ENCODE measurements around the gene KIF1B.
"Not testable (repeated sequence)": the region's sequence is repeated elsewhere in the genome, so short reads cannot be mapped to it uniquely, and the experiment has no call there.

The KIF1B gene

DNA sequence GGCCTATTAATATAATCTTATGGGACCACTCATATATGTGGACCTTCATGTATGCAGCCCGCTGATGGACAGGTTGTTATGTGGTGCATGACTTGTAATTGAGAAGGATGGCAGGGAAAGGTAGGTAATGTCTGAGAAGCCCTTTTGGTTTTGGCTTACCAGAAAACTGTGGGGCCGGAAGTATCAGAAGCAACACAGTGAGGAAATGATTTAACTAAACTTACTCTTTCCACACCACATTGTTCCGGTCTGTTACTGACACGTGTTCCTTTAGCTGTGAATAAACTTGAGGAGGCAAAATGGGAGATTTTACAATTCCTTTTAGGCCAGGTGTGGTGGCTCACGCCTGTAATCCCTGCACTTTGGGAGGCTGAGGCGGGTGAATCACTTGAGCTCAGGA lies 32.4 kb downstream of the KIF1B start:
- Histone ChIP-seq H3K4me1 (ENCODE audit: control insufficient read depth, insufficient read depth, low read length) (no peaks in the 10 kb centered on the region), H3K9ac (ENCODE audit: low read depth, low read length) (no peak overlapping the region)

DNA sequence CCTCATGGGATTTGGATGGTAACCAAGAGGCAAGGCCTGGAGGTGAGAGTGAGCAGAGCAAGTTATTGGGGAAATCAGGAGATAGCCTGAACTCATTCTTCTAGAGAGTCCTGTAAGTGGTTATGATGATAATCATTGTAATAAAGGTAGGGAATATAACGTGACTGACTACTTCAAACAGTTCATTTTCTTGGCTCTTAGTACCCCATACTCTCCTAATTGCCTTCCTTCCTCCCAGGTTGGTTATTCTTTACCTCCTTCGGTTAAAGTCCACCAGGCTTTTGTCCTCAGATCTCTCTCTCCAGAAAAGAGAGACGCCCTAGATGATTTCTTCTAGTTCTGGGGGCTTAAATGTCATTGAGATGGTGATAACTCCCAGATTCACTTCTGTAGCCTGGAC lies 35.3 kb downstream of the KIF1B start:
- Histone ChIP-seq H3K4me3 (ENCODE audit: low read depth, low read length) (no peak overlapping the region), H3K27me3 (ENCODE audit: control insufficient read depth, insufficient read depth, low read length) (no peaks in the 10 kb centered on the region), H3K9me3 (ENCODE audit: control insufficient read depth, insufficient read depth, low read length) (no peaks in the 10 kb centered on the region), H3K4me1 (ENCODE audit: control insufficient read depth, insufficient read depth, low read length) (no peaks in the 10 kb centered on the region), H3K27ac (ENCODE audit: low read depth, low read length) (no peak overlapping the region), H3K9ac (ENCODE audit: low read depth, low read length) (no peak overlapping the region), H3K36me3 (ENCODE audit: control insufficient read depth, insufficient read depth, low read length) (0 out of 2 replicates have a peak, but pooled peaks cover 2% of the 10 kb centered on the region)

More for the DNA sequence above, 32.4 kb downstream of the KIF1B start:
- Histone ChIP-seq H3K9me3 (ENCODE audit: control insufficient read depth, insufficient read depth, low read length) (no peaks in the 10 kb centered on the region), H3K27me3 (ENCODE audit: control insufficient read depth, insufficient read depth, low read length) (no peaks in the 10 kb centered on the region), H3K27ac (ENCODE audit: low read depth, low read length) (no peak overlapping the region), H3K4me3 (ENCODE audit: low read depth, low read length) (no peak overlapping the region), H3K36me3 (ENCODE audit: control insufficient read depth, insufficient read depth, low read length) (0 out of 2 replicates have a peak, but pooled peaks cover 3% of the 10 kb centered on the region)

DNA sequence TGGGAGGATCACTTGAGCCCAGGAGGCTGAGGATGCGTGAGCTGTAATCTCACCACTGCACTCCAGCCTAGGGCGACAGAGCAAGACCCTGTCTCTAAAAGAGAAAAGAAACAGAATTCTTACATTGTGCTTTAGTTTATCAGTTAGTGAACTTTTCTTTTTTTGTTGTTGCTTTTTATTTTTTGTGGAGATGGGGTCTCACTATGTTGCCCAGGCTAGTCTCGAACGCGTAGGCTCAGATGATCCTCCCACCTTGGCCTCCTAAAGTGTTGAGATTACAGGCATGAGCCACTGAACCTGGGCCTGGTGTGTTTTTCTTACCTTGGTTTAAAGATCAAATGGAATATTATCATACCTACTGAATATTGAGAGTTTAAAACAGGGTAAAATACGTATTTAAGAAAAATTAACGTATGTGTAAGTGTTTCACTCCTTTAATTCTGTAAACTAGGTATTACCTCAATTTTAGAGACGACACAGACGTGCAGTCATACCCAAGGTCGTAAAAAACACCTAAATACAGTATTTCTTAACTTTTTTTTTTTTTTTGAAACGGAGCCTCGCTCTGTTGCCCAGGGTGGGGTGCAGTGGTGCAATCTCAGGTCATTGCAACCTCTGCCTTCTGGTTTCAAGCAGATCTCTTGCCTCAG lies 39.6 kb downstream of the KIF1B start:
- no peak overlapping the region for H3K27ac ChIP-seq (ENCODE audit: low read depth, low read length)
- no peaks in the 10 kb centered on the region for H3K9me3 ChIP-seq (ENCODE audit: control insufficient read depth, insufficient read depth, low read length)
- H3K27me3 ChIP-seq (ENCODE audit: control insufficient read depth, insufficient read depth, low read length) = no peaks in the 10 kb centered on the region
- no peaks in the 10 kb centered on the region for H3K36me3 ChIP-seq (ENCODE audit: control insufficient read depth, insufficient read depth, low read length)
- H3K4me3 ChIP-seq (ENCODE audit: low read depth, low read length) = no peak overlapping the region
- no peak overlapping the region for H3K9ac ChIP-seq (ENCODE audit: low read depth, low read length)
- H3K4me1 ChIP-seq (ENCODE audit: control insufficient read depth, insufficient read depth, low read length) = no peaks in the 10 kb centered on the region

DNA sequence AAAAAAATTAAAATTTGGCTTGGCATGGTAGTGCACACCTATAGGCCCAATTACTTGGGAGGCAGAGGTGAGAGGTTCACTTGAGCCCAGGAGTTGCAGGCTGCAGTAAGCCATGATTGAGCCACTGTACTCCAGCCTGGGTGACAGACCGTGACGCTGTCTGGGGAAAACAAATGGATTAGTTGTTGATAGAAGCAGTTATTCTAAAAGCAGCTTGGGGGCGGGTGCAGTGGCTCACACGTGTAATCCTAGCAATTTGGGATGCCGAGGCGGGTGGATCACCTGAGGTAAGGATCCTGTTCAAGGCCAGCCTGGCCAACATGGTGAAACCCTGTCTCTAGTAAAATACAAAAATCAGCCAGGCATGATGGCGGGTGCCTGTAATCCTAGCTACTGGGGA lies 40.3 kb downstream of the KIF1B start:
- Histone ChIP-seq H3K9me3 (ENCODE audit: control insufficient read depth, insufficient read depth, low read length) (no peaks in the 10 kb centered on the region), H3K36me3 (ENCODE audit: control insufficient read depth, insufficient read depth, low read length) (no peaks in the 10 kb centered on the region), H3K27me3 (ENCODE audit: control insufficient read depth, insufficient read depth, low read length) (no peaks in the 10 kb centered on the region), H3K27ac (ENCODE audit: low read depth, low read length) (no peak overlapping the region), H3K4me3 (ENCODE audit: low read depth, low read length) (no peak overlapping the region), H3K9ac (ENCODE audit: low read depth, low read length) (no peak overlapping the region), H3K4me1 (ENCODE audit: control insufficient read depth, insufficient read depth, low read length) (no peaks in the 10 kb centered on the region)

DNA sequence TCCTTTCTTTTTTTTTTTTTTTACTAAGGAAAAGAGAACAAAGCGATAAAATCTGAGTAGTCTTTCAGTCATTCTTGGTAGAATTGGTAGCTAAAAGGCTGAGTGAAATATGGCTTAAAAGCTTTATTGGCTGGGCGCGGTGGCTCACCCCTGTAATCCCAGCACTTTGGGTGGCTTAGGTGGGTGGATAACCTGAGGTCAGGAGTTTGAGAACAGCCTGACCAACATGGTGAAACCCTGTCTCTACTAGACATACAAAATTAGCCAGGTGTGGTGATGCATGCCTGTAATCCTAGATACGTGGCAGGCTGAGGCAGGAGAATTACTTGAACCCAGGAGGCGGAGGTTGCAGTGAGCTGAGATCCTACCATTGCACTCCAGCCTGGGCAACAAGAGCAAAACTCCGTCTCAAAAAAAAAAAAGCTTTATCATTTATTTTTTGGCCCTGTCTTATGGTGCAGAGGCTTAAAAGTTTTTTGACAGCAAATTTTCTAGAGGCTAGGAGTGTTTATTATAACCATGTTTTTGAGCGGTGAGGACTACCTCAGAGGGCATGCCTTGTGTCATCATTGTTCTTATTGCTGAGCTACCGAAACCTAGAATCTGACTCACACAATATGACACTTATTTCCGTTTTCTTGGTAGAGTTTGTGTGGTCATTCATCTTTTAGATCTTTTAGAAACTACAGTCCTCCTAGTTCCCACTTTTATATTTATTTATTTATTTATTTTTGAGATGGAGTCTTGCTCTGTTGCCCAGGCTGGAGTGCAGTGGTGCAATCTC lies 41.1 kb downstream of the KIF1B start:
- H3K27ac ChIP-seq (ENCODE audit: low read depth, low read length); H3K9ac ChIP-seq (ENCODE audit: low read depth, low read length); H3K36me3 ChIP-seq (ENCODE audit: control insufficient read depth, insufficient read depth, low read length); H3K4me1 ChIP-seq (ENCODE audit: control insufficient read depth, insufficient read depth, low read length); H3K9me3 ChIP-seq (ENCODE audit: control insufficient read depth, insufficient read depth, low read length); H3K27me3 ChIP-seq (ENCODE audit: control insufficient read depth, insufficient read depth, low read length); H3K4me3 ChIP-seq (ENCODE audit: low read depth, low read length): not testable (repeated sequence)

GRCh38 chr1:10252508-10252907 lies 42.1 kb downstream of the KIF1B start:
- Histone ChIP-seq H3K27me3 (ENCODE audit: control insufficient read depth, insufficient read depth, low read length) (no peaks in the 10 kb centered on the region), H3K4me1 (ENCODE audit: control insufficient read depth, insufficient read depth, low read length) (no peaks in the 10 kb centered on the region), H3K4me3 (ENCODE audit: low read depth, low read length) (no peak overlapping the region), H3K9ac (ENCODE audit: low read depth, low read length) (no peak overlapping the region), H3K27ac (ENCODE audit: low read depth, low read length) (no peak overlapping the region), H3K9me3 (ENCODE audit: control insufficient read depth, insufficient read depth, low read length) (no peaks in the 10 kb centered on the region), H3K36me3 (ENCODE audit: control insufficient read depth, insufficient read depth, low read length) (peaks cover 15% of the 10 kb centered on the region)

DNA sequence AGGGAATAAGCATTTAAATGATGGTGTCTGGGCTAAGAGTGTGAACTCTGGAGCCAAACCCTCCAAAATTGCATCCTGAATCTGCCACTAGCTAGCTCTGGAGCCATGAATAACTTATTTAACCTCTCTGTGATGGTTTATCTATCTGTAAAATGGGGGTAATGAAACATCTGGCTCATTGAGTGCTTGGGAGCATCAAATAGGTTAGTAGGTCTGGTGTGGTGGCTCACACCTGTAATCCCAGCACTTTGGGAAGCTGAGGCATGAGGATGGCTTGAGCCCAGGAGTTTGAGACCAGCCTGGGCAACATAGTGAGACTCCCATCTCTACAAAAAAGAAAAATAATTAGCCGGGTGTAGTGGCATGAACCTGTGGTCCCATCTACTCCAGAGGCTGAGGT lies 42.8 kb downstream of the KIF1B start:
- Histone ChIP-seq H3K27me3 (ENCODE audit: control insufficient read depth, insufficient read depth, low read length) (no peaks in the 10 kb centered on the region), H3K9ac (ENCODE audit: low read depth, low read length) (no peak overlapping the region), H3K4me3 (ENCODE audit: low read depth, low read length) (no peak overlapping the region), H3K27ac (ENCODE audit: low read depth, low read length) (no peak overlapping the region), H3K36me3 (ENCODE audit: control insufficient read depth, insufficient read depth, low read length) (peaks cover 20% of the 10 kb centered on the region), H3K4me1 (ENCODE audit: control insufficient read depth, insufficient read depth, low read length) (no peaks in the 10 kb centered on the region), H3K9me3 (ENCODE audit: control insufficient read depth, insufficient read depth, low read length) (no peaks in the 10 kb centered on the region)

DNA sequence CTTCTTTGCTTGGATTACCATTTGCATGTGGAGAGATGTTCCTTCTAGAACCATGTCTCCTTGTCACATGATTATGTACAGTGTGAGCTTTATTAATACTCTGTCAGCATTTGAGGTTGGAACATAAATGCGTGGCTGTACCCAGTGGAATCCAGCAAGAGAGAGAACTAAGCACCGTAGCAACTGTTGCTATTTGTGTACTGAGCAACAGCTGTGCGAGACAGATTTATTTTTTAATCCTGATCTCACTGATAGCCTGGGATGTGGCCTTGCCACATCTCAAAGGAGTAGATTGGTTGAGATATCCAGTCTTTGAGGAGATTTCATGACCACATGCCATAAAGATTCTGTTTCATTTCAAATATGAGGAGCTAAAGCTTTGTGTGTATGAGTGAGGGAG lies 43.4 kb downstream of the KIF1B start:
- H3K9ac ChIP-seq (ENCODE audit: low read depth, low read length) = no peak overlapping the region
- H3K4me3 ChIP-seq (ENCODE audit: low read depth, low read length) = no peak overlapping the region
- H3K27ac ChIP-seq (ENCODE audit: low read depth, low read length) = no peak overlapping the region
- no peaks in the 10 kb centered on the region for H3K4me1 ChIP-seq (ENCODE audit: control insufficient read depth, insufficient read depth, low read length)
- peaks cover 26% of the 10 kb centered on the region for H3K36me3 ChIP-seq (ENCODE audit: control insufficient read depth, insufficient read depth, low read length)
- no peaks in the 10 kb centered on the region for H3K27me3 ChIP-seq (ENCODE audit: control insufficient read depth, insufficient read depth, low read length)
- H3K9me3 ChIP-seq (ENCODE audit: control insufficient read depth, insufficient read depth, low read length) = no peaks in the 10 kb centered on the region

DNA sequence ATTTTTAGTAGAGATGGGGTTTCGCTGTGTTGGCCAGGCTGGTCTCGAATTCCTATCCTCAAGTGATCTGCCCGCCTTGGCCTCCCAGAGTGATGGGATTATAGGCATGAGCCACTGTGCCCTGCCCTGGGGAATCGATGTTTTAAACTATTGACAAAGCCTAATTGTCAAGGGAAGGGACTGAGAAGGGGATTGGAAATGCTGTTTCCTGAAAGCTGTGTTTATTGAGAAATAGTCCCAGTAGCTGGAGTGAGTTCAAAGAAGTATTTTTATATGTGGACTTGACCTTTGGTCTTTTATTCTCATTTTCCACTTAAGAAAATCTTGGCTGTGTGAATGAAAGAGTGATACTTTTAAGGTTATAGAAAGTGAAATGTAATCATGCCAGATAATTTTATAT lies 47.5 kb downstream of the KIF1B start:
- Histone ChIP-seq H3K9ac (ENCODE audit: low read depth, low read length) (no peak overlapping the region), H3K27ac (ENCODE audit: low read depth, low read length) (no peak overlapping the region), H3K4me3 (ENCODE audit: low read depth, low read length) (no peak overlapping the region), H3K36me3 (ENCODE audit: control insufficient read depth, insufficient read depth, low read length) (peaks cover 51% of the 10 kb centered on the region), H3K4me1 (ENCODE audit: control insufficient read depth, insufficient read depth, low read length) (no peaks in the 10 kb centered on the region), H3K27me3 (ENCODE audit: control insufficient read depth, insufficient read depth, low read length) (no peaks in the 10 kb centered on the region), H3K9me3 (ENCODE audit: control insufficient read depth, insufficient read depth, low read length) (no peaks in the 10 kb centered on the region)

DNA sequence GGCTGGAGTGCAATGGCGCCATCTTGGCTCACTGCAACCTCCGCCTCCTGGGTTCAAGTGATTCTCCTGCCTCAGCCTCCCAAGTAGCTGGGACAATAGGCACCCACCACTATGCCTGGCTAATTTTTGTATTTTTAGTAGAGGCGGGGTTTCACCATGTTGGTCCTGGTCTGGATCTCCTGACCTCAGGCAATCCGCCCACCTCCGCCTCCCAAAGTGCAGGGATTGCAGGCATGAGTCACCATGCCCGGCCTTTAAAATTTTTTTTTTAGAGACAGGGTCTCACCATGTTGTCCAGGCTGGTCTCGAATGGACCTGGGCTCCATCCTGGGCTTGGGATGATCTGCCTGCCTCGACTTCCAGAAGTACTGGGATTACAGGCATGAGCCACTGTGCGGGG lies 49.2 kb downstream of the KIF1B start:
- peaks cover 63% of the 10 kb centered on the region for H3K36me3 ChIP-seq (ENCODE audit: control insufficient read depth, insufficient read depth, low read length)
- not testable (repeated sequence) for H3K27ac ChIP-seq (ENCODE audit: low read depth, low read length); H3K27me3 ChIP-seq (ENCODE audit: control insufficient read depth, insufficient read depth, low read length); H3K9ac ChIP-seq (ENCODE audit: low read depth, low read length); H3K4me3 ChIP-seq (ENCODE audit: low read depth, low read length); H3K4me1 ChIP-seq (ENCODE audit: control insufficient read depth, insufficient read depth, low read length); H3K9me3 ChIP-seq (ENCODE audit: control insufficient read depth, insufficient read depth, low read length)

- peaks cover 55% of the 10 kb centered on the region for H3K36me3 ChIP-seq (ENCODE audit: control insufficient read depth, insufficient read depth, low read length)
- H3K27me3 ChIP-seq (ENCODE audit: control insufficient read depth, insufficient read depth, low read length) = no peaks in the 10 kb centered on the region
- H3K27ac ChIP-seq (ENCODE audit: low read depth, low read length) = no peak overlapping the region
- H3K4me3 ChIP-seq (ENCODE audit: low read depth, low read length) = no peak overlapping the region
- H3K9me3 ChIP-seq (ENCODE audit: control insufficient read depth, insufficient read depth, low read length) = no peaks in the 10 kb centered on the region
- no peaks in the 10 kb centered on the region for H3K4me1 ChIP-seq (ENCODE audit: control insufficient read depth, insufficient read depth, low read length)
- no peak overlapping the region for H3K9ac ChIP-seq (ENCODE audit: low read depth, low read length)
Observed at GRCh38 chr1:10263450-10264082, 53.2 kb downstream of the KIF1B start.
